ENCODE measurements around the gene ROBO4.

DNA sequence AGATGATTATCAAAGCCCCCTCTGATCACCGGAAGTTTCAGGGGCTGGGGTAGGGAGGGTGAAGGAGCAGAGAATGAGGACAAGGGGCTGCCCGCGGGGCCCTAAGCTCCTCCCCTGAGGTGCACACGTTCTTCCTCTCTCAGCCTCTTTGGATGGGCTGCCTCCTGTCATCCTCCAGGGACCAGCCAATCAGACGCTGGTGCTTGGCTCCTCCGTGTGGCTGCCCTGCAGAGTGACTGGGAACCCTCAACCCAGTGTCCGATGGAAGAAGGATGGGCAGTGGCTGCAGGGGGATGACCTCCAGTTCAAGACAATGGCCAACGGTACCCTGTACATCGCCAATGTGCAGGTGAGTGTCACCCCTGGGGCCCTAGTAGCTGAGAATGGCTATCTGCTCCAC, 24.9 kb downstream of the ROBO4 start:
- TF ChIP-seq, protein P1, sequence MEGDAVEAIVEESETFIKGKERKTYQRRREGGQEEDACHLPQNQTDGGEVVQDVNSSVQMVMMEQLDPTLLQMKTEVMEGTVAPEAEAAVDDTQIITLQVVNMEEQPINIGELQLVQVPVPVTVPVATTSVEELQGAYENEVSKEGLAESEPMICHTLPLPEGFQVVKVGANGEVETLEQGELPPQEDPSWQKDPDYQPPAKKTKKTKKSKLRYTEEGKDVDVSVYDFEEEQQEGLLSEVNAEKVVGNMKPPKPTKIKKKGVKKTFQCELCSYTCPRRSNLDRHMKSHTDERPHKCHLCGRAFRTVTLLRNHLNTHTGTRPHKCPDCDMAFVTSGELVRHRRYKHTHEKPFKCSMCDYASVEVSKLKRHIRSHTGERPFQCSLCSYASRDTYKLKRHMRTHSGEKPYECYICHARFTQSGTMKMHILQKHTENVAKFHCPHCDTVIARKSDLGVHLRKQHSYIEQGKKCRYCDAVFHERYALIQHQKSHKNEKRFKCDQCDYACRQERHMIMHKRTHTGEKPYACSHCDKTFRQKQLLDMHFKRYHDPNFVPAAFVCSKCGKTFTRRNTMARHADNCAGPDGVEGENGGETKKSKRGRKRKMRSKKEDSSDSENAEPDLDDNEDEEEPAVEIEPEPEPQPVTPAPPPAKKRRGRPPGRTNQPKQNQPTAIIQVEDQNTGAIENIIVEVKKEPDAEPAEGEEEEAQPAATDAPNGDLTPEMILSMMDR (IDR thresholded peaks at IDR 0.05; ENCODE audit: insufficient read depth, low read length, poor library complexity, severe bottlenecking): no peak
- no peak for TF ChIP-seq EZH2phosphoT487 (conservative IDR thresholded peaks at IDR 0.05; ENCODE audit: low read length)

Data from SU-DHL-6 (cell line).